HG03521 (cell line): ENCODE data around the gene VMP1.
"Not testable (repeated sequence)": the region's sequence is repeated elsewhere in the genome, so short reads cannot be mapped to it uniquely, and the experiment has no call there.

Source experiments
- ATAC-seq: cut with Tn5 transposase; IDR thresholded peaks from one replicate; pipeline ENCODE4 v1.9.1; 2021; ENCODE audit warnings: mild to moderate bottlenecking, moderate library complexity; ENCODE audit not compliant: unreplicated experiment

VMP1 gene

GRCh38 chr17:59802160-59802559, 94.7 kb downstream of the VMP1 start:
- no peak for ATAC-seq

GRCh38 chr17:59804901-59805465, 97.5 kb downstream of the VMP1 start:
- no peak for ATAC-seq

- ATAC-seq: not testable (repeated sequence)
Observed at GRCh38 chr17:59806322-59806721, 98.9 kb downstream of the VMP1 start.

GRCh38 chr17:59807892-59808509, 100.5 kb downstream of the VMP1 start:
- ATAC-seq: no peak

GRCh38 chr17:59810894-59811153, 103.4 kb downstream of the VMP1 start:
- no peak for ATAC-seq

- ATAC-seq: no peak
Observed at GRCh38 chr17:59811209-59811608, 103.8 kb downstream of the VMP1 start.

GRCh38 chr17:59812139-59812538, 104.7 kb downstream of the VMP1 start:
- ATAC-seq: no peak

GRCh38 chr17:59814276-59814675, 106.8 kb downstream of the VMP1 start:
- ATAC-seq: no peak

GRCh38 chr17:59814685-59815084, 107.2 kb downstream of the VMP1 start:
- ATAC-seq: no peak

GRCh38 chr17:59815965-59816364, 108.5 kb downstream of the VMP1 start:
- ATAC-seq: no peak

- no peak for ATAC-seq
Observed at GRCh38 chr17:59825533-59826322, 118.3 kb downstream of the VMP1 start.

- no peak for ATAC-seq
Observed at GRCh38 chr17:59826706-59827453, 119.4 kb downstream of the VMP1 start.

- no peak for ATAC-seq
Observed at GRCh38 chr17:59827721-59828477, 120.4 kb downstream of the VMP1 start.

GRCh38 chr17:59828478-59828760, 121.0 kb downstream of the VMP1 start:
- no peak for ATAC-seq

GRCh38 chr17:59828819-59829216, 121.4 kb downstream of the VMP1 start:
- not testable (repeated sequence) for ATAC-seq

GRCh38 chr17:59829217-59830006, 122.0 kb downstream of the VMP1 start:
- ATAC-seq: peak; percentile 61

- no peak for ATAC-seq
Observed at GRCh38 chr17:59830007-59830630, 122.7 kb downstream of the VMP1 start.

- no peak for ATAC-seq
Observed at GRCh38 chr17:59830846-59831486, 123.5 kb downstream of the VMP1 start.

GRCh38 chr17:59832883-59833379, 125.5 kb downstream of the VMP1 start:
- ATAC-seq: no peak
